HTERT RPE-1 (cell line): ENCODE results near the gene DNAH9.
"Not testable (repeated sequence)": the region's sequence is repeated elsewhere in the genome, so short reads cannot be mapped to it uniquely, and the experiment has no call there.

ENCODE experiments used
- in situ Hi-C: fragments of 300-500 bp; cut with MboI; formaldehyde crosslinking; loops from 4 replicates; pipeline ENCODE4 v1.14.3; 2020; ENCODE audit warnings: low sequenced_read_pairs

DNAH9 gene

GRCh38 chr17:11901931-11902330 lies 303.7 kb downstream of the DNAH9 start:
- in situ Hi-C loops: no loop called here

GRCh38 chr17:11908711-11909146 lies 310.5 kb downstream of the DNAH9 start:
- in situ Hi-C loops: no loop called here

GRCh38 chr17:11909348-11909747 lies 311.1 kb downstream of the DNAH9 start:
- in situ Hi-C loops: no loop called here

- in situ Hi-C loops: no loop called here
These were observed 317.8 kb downstream of the DNAH9 start for GRCh38 chr17:11916091-11916490.

- in situ Hi-C loops: no loop called here
These were observed 319.1 kb downstream of the DNAH9 start for GRCh38 chr17:11917415-11917814.

GRCh38 chr17:11921296-11921695 lies 323.0 kb downstream of the DNAH9 start:
- in situ Hi-C loops: no loop called here

- in situ Hi-C loops: no loop called here
These were observed 324.4 kb downstream of the DNAH9 start for GRCh38 chr17:11922638-11923037.

- in situ Hi-C loops: no loop called here
These were observed 325.8 kb downstream of the DNAH9 start for GRCh38 chr17:11924076-11924475.

GRCh38 chr17:11925262-11926021 lies 327.2 kb downstream of the DNAH9 start:
- in situ Hi-C loops: no loop called here

- in situ Hi-C loops: no loop called here
These were observed 330.2 kb downstream of the DNAH9 start for GRCh38 chr17:11928436-11928835.

- in situ Hi-C loops: no loop called here
These were observed 334.1 kb downstream of the DNAH9 start for GRCh38 chr17:11932337-11932898.

GRCh38 chr17:11935734-11936406 lies 337.6 kb downstream of the DNAH9 start:
- in situ Hi-C loops: no loop called here

- in situ Hi-C loops: no loop called here
These were observed 342.6 kb downstream of the DNAH9 start for GRCh38 chr17:11940904-11941303.

- in situ Hi-C loops: not testable (repeated sequence)
These were observed 344.8 kb downstream of the DNAH9 start for GRCh38 chr17:11943086-11943485.

GRCh38 chr17:11943759-11944347 lies 345.6 kb downstream of the DNAH9 start:
- in situ Hi-C loops: no loop called here

GRCh38 chr17:11944587-11944986 lies 346.3 kb downstream of the DNAH9 start:
- in situ Hi-C loops: no loop called here

- in situ Hi-C loops: no loop called here
These were observed 350.5 kb downstream of the DNAH9 start for GRCh38 chr17:11948789-11949188.

- in situ Hi-C loops: not testable (repeated sequence)
These were observed 351.3 kb downstream of the DNAH9 start for GRCh38 chr17:11949571-11949970.

- in situ Hi-C loops: no loop called here
These were observed 352.7 kb downstream of the DNAH9 start for GRCh38 chr17:11950771-11951519.

GRCh38 chr17:11952610-11953009 lies 354.3 kb downstream of the DNAH9 start:
- in situ Hi-C loops: no loop called here

- in situ Hi-C loops: no loop called here
These were observed 355.7 kb downstream of the DNAH9 start for GRCh38 chr17:11953924-11954323.
